SH-SY5Y (cell line): ENCODE results near the gene MINK1.

Experiments
- GATA2 ChIP-seq: IDR thresholded peaks from 2 replicates; pipeline ENCODE4 v1.6.1; 2011; ENCODE audit warnings: mild to moderate bottlenecking, low read depth, low read length
- GATA3 ChIP-seq: IDR thresholded peaks from 2 replicates; pipeline ENCODE4 v1.6.1; 2011; ENCODE audit warnings: low read depth, mild to moderate bottlenecking, low read length, moderate library complexity

GRCh38 chr17:4854111-4854681, 21.1 kb downstream of the MINK1 start:
- TF ChIP-seq GATA2: no peak
- no peak for TF ChIP-seq GATA3
